NCI-H1105 (cell line): ENCODE results near the gene SMC4.
"Not testable (repeated sequence)": the region's sequence is repeated elsewhere in the genome, so short reads cannot be mapped to it uniquely, and the experiment has no call there.

ENCODE experiments used
- DNase-seq: peaks from one replicate; lab custom pipeline; 2025; lab: John Stamatoyannopoulos, UW

The SMC4 gene

GRCh38 chr3:160446522-160447056, 47.1 kb downstream of the SMC4 start:
- no peak for DNase-seq

- no peak for DNase-seq
Observed at GRCh38 chr3:160447544-160447943, 48.1 kb downstream of the SMC4 start.

DNA sequence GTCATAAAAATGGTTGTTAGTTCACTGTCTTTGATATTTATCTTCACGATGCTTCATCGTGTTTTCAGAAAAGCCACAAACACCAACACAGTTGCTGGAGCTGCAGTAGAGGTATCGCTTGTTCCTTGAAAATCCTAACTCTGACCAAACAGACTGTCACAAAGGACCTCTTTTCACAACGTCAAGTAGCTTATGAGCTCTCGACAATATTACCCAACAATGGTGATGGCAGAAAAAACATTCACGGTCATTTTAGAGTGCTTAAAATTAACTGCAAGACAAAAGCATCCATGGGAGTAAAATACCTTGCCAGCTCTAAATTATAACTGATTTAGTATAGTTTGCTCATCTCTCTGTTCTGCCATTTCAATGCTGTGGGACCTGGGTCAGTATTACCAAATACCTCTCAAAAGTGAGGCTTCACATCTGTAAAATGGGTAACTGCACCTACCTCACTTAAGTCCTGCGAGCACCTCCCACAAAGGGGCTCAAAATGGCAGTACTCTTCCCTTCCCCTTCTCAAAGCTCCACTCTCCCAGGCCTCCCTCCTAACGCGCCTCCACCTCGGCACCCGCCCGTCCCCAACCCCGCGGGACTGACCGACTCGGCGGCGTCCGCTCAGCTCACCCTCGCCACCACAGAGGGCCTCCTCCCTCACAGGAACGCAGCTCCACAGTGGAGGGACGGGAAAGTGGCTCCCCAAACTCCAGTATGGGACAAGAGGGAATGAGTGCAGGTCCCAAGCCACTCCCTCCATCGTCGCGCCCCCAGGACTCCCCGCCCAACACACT, 49.6 kb downstream of the SMC4 start:
- no peak for DNase-seq

DNA sequence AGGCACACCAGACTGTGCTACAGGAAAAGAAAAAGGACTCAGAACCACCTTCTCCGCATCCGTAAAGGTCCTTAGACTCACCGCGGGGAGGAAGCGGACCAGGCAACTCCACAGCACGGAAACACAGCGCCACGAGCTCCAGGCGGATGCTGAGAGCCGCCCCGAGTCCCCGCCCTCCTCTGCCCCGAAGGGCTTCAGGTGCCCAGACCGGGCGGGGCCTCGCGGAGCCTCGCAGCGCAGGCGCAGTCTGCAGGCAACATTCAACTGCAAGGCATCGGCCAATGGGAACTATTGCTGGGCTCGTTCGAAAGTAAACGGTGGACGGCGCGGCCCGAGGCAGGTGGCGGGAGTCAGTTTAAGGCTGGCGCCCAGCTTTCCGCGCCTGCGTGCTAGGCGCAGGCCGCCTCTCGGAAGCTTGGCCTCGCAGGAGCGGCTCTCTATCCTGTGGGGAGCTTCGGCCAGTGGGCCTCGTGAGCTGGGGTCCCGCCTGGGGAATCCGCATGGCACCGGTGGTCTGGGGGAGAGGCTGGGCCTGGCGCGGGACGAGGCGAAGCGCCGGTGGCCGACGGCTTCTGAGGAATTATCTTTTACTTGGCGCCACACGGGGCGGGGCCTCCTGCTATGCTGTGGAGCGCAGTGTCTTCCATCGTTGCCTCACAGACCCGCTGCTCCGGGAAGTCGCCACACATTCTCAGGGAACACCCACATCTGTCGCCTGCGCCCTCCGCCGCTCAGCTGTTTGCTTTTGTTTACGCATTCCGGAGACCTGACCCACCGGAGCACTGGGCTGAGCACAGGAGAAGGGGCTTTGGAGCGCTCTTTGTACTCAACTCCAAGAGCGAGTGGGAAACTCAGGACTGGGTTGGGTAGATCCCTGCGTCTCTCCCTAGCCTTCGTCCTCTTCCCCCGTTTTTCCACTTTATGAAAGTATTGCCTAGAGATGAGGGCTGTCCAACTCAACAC, 50.5 kb downstream of the SMC4 start, which contains the start of gene TRIM59:
Gene TRIM59, minus strand, starts transcription at position 151 of the 963 bp plus-strand sequence. CDS start 10,603 bp downstream, outside the sequence.
- no peak for DNase-seq

DNA sequence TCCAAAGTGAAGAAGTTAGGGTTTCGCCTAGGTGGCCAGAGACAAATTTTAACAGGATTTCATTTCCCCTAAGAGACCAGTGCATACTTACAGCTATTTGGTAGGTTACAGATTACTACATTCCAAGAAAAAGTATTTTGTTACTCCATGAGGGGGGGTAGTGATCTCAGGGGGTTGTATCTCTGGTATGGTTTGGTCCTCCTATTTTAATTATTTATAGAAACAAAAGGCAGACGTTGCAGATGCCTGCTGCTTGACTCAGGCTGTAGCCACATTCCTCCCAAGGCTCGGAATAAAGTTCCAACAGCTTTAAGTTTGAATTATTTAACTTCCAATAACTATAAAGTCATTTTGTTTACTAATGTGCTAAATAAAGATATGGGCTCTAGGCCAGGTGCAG, 51.4 kb downstream of the SMC4 start:
- DNase-seq, result no peak

GRCh38 chr3:160451602-160452001, 52.2 kb downstream of the SMC4 start:
- no peak for DNase-seq

GRCh38 chr3:160452251-160452650, 52.8 kb downstream of the SMC4 start:
- not testable (repeated sequence) for DNase-seq

GRCh38 chr3:160454995-160455394, 55.5 kb downstream of the SMC4 start:
- DNase-seq, result peak; percentile 71

DNA sequence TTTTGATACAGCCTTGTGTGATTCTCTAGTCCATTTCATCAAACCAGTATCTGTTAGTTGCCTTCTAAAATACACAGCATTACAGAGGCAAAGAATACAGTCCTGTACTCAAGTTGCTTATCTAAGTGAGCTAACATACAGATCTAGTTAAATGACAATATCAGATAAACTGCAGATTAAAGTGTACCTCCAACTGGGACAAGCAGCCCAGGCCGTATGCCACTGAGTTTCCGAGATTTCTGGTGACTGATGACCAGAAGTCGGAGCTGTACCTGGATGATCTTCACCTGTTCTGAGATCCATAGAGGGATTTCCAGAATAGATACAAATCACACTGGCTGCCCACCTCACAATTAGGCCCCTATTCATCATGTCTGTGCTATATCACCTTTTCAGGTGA, 56.4 kb downstream of the SMC4 start:
- DNase-seq, result no peak

DNA sequence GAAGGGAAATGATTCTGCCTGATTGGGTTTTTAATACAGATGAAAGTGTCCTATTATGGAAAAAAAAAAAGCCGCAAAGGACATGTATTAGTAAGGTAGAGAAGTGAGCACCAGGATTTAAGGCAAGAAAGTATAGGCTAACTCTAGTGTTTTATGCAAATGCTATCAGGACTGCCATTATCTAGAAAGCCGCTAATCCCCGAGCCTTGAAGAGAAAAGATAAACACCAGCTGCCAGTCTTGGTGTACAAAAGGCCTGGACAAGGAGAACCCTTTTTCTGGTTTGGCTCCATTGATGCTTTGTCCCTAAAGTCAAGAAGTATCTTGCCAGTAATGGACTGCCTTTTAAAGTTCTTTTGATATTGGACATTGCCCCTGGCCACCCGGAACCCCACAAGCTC, 58.7 kb downstream of the SMC4 start:
- no peak for DNase-seq

DNA sequence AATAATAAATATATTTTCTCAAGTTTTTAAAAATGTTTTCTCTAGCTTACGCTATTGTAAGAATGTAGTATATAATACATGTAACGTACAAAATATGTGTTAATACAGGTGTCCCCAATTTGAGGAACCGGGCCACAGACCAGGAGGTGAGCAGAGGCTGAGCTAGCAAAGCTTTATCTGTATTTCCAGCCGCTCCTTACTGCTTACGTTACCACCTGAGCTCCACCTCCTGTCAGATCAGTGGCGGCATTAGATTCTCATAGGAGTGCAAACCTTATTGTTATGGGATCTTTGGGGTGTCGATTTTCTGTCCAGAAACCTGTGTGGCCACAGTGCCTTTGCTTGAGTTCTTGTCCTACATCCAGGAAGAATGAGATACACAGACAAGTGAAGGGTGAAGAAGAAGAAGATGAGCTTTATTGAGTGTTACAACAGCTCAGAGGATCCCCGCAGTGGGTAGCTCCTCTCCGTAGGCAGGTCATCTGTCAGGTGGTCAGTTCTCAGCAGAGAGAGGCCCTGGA, 60.1 kb downstream of the SMC4 start:
- no peak for DNase-seq

GRCh38 chr3:160460033-160460432, 60.6 kb downstream of the SMC4 start:
- no peak for DNase-seq

DNA sequence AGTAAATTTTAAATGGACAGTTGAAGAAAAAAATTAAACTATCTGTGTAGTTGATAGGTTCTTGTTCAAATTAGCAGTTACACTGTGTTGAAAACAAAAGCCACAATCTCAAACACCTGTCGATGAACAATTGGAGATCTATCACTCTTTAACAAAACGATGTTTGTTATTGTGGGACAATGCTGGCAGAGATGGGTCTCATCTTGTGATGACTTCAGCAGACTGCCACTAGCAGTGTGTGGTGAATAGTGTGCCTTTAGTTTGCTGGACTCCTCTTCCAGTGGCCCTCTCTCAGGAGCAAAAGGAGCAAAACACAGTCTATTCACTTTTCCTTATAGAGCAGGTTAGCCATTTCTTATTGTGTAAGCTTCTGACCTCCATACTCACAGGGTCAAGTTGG, 64.9 kb downstream of the SMC4 start:
- no peak for DNase-seq

- no peak for DNase-seq
Observed at GRCh38 chr3:160464971-160465370, 65.5 kb downstream of the SMC4 start.

DNA sequence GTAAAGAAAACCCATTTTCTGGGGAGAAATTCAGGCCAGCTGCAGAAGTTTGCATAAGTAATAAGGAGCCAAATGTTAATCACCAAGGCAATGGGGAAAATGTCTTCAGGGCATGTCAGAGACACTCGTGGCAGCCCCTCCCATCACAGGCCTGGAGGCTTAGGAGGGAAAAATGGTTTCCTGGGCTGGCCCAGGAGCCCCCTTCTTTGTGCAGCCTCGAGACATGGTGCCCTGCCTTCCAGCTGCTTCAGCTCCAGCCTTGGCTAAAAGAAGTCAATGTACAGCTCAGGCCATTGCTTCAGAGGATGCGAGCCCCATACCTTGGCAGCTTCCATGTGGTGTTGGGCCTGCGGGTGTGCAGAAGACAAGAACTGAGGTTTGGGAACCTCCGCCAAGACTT, 70.7 kb downstream of the SMC4 start:
- DNase-seq, result no peak

DNA sequence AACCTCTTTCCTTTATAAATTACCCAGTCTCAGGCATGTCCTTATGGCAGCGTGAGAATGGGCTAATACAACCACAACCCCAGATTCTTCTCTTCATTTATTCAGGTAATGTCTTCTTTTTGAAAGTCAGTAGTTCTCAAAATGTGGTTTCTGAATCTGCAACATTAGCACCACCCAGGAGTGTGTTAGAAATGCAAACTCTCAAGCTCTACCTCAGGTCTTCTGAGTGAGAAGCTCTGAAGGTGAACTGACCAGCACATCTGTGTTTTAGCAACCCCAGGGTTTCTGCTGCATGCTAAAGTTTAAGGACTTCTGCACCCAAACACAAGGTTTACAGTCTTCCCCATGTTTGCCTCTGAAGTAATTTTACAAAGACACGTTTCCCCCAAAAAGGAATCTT, 72.4 kb downstream of the SMC4 start:
- no peak for DNase-seq

- no peak for DNase-seq
Observed at GRCh38 chr3:160472344-160472743, 72.9 kb downstream of the SMC4 start.

DNA sequence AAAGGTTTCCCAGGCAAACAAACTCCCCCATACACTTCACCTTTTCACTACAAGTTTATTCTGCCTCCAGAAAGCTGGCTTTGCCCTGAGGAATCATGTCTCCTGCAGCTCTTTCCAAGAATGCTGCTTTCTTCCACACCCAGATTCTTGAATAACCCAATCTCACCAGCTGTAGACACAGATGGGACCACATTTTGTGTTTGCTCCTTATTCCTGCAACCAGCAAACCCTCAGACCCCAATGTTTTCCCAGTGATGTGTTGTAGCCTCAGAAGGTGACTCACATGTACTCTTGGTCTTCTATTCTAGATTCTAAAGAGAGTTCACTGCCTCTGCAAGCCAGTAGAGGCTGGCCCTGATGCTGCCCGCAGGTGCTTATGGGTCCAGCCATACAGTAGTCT, 73.8 kb downstream of the SMC4 start:
- no peak for DNase-seq

GRCh38 chr3:160473978-160474377, 74.5 kb downstream of the SMC4 start:
- no peak for DNase-seq

GRCh38 chr3:160474416-160474838, 75.0 kb downstream of the SMC4 start:
- no peak for DNase-seq

GRCh38 chr3:160475153-160475552, 75.7 kb downstream of the SMC4 start:
- DNase-seq, result no peak

DNA sequence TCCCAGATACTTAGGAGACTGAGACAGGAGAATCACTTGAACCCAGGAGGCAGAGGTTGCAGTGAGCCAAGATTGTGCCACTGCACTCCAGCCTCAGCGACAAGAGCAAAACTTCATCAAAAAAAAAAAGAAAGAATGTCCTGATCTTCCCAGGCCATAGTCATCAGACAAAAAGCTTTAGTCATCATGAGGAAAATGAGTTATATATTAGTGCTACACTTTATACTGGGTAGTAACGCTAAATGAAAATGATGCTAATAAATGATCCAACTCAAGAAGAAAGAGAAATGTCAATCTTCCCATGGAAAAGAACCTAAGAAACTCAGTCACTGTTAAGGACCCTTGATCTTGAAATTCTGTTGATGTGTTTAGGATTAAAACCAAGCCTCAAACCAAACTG, 76.4 kb downstream of the SMC4 start:
- DNase-seq, result no peak
